Muscle layer of colon (tissue), 2 donors: ENCODE results near the gene SLC39A3.

Experiments used
- H3K27ac ChIP-seq: one replicate; pipeline ENCODE4 v1.7.0; 2013; ENCODE audit warnings: low read depth, mild to moderate bottlenecking, low read length, moderate library complexity
- H3K27me3 ChIP-seq, 2 donors: one replicate each; pipeline ENCODE4 v1.7.0; 2013; ENCODE audit warnings: low read length in 2 of 2, mild to moderate bottlenecking in 2 of 2; ENCODE audit not compliant: insufficient read depth in 2 of 2, control insufficient read depth in 1 of 2
- H3K36me3 ChIP-seq: one replicate; pipeline ENCODE4 v1.7.0; 2013; ENCODE audit warnings: mild to moderate bottlenecking, low read length; ENCODE audit not compliant: insufficient read depth
- H3K4me1 ChIP-seq: one replicate; pipeline ENCODE4 v1.7.0; 2013; ENCODE audit warnings: mild to moderate bottlenecking, low read length; ENCODE audit not compliant: insufficient read depth
- H3K4me3 ChIP-seq, 2 donors: one replicate each; pipeline ENCODE4 v1.7.0; 2013; ENCODE audit warnings: low read length in 2 of 2, low read depth in 1 of 2, mild to moderate bottlenecking in 1 of 2, moderate library complexity in 1 of 2
- H3K9ac ChIP-seq: one replicate; pipeline ENCODE4 v1.7.0; 2013; ENCODE audit warnings: low read length
- H3K9me3 ChIP-seq: one replicate; pipeline ENCODE4 v1.7.0; 2013; ENCODE audit warnings: mild to moderate bottlenecking, low read length
- donor health status: abdominal sarcoma.
- donor health status: Adenocarcinoma of cecum.

SLC39A3 gene

DNA sequence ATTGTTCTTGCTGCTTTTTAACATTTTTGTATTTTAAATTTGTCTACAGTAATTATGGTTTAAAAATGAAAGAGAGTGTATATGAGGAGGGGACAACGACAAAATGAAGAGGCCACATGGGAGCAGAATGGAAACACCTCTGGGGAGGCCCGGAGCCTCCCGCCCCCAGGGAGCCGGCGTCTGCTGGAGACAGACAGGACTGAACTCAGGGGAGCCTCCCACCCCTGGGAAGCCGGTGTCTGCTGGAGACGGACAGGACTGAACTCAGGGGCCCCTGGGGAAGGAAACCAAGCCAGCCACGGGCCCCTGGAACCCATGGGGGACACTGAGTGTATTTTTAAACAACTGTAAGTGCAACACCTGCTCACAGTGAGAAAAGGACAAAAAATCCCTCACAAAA, 16.7 kb upstream of the SLC39A3 start:
- H3K4me1 ChIP-seq: no peaks in the 10 kb centered on the region
- H3K9ac ChIP-seq: no peak overlapping the region
- no peak overlapping the region for H3K27ac ChIP-seq
- H3K9me3 ChIP-seq: no peaks in the 10 kb centered on the region
- no peak overlapping the region for H3K4me3 ChIP-seq
- no peaks in the 10 kb centered on the region for H3K27me3 ChIP-seq
- peaks cover 27% of the 10 kb centered on the region for H3K36me3 ChIP-seq

DNA sequence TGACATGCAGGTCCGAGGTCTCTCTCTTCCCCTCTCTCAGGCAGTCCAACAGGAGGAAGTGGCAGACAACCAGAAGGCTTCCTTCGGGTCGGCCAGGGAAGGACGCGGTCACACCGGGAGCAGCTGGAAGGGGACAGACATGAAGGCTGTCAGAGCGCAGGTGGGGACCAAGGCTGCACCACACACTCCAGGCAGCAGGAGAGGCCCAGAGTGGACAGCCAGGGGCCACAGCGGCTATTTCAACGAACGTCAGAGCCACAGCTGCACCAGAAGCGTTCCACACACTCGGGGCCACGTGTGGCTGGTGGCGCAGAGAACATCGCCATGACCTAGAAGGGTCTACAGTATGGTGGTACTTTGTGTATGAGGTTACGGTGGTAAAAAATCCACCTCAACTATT, 16.0 kb upstream of the SLC39A3 start:
- H3K27me3 ChIP-seq: no peaks in the 10 kb centered on the region
- H3K9me3 ChIP-seq: no peaks in the 10 kb centered on the region
- no peak overlapping the region for H3K27ac ChIP-seq
- H3K4me1 ChIP-seq: no peaks in the 10 kb centered on the region
- no peak overlapping the region for H3K9ac ChIP-seq
- no peak overlapping the region for H3K4me3 ChIP-seq
- H3K36me3 ChIP-seq: peaks cover 27% of the 10 kb centered on the region

DNA sequence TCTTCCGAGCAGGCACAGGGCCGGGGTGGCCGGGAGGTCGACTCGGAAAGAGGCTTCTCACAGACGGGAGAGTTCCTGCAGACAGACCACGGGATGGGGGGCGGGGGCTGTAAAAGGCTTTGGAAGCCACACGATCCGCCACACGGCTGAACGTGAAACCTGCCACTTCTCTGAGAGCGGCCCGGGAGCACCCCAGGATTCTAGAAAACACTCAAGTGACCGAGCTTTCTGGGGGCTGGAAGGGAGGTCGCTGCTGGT, 15.6 kb upstream of the SLC39A3 start:
- Histone ChIP-seq H3K4me3 (no peak overlapping the region), H3K36me3 (peaks cover 27% of the 10 kb centered on the region), H3K27me3 (no peaks in the 10 kb centered on the region), H3K9ac (no peak overlapping the region), H3K9me3 (no peaks in the 10 kb centered on the region), H3K4me1 (no peaks in the 10 kb centered on the region), H3K27ac (no peak overlapping the region)

DNA sequence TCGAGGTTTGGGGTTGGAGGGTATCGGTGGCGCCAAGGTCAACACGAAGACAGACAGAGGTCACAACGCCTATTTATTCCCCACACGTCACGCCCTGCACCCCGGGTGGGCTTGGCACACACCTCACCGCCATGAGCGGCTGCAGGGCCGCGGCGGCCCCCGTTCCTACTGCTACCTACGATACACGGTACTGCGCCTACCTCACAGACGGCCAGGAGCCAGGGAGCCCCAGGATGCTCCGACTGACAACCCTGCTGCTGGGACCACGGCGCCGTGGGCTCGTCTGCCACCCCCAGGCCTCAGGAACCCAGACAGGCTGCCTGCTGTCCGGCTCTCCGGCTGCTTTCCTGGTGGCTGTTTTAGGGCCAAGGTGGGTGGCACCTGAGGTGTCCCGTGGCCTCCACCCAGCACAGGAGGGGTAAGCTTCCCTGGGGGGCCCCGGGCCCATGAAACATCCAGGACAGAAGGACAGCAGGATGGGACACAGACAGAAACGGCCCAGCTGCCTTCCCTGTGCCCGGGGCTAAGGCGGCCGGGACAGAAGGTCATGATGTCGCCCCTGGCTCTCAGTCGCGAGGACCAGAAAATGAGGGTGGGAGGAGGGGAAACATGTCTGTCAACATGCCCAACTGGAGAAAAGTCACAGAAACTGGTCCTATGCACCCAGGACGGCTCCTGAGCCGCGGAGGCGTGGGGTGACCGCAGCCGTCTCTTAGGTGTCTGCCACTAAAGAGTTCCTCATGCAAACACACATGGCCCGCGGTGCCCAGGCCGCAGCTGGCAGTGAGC, 15.0 kb upstream of the SLC39A3 start:
- Histone ChIP-seq H3K9ac (no peak overlapping the region), H3K36me3 (peaks cover 27% of the 10 kb centered on the region)

DNA sequence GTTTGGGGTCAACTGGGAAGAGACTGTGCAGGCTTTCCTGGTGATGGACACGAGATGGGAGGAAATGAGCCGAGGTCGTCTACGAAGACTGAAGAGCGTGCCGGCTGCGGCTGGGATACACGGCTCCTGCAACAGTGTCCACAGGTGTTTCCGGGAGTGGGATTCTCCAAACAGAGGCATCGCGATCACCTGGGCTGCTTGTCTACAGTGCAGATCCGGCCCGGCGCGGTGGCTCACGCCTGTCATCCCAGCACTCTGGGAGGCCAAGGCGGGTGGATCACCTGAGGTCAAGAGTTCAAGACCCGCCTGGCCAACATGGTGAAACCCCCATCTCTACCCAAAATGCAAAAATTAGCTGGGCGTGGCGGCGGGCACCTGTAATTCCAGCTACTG, 11.6 kb upstream of the SLC39A3 start:
- no peaks in the 10 kb centered on the region for H3K9me3 ChIP-seq
- no peak overlapping the region for H3K27ac ChIP-seq
- peaks cover 12% of the 10 kb centered on the region for H3K36me3 ChIP-seq
- H3K4me3 ChIP-seq: no peak overlapping the region
- H3K9ac ChIP-seq: no peak overlapping the region
- no peaks in the 10 kb centered on the region for H3K27me3 ChIP-seq
- H3K4me1 ChIP-seq: no peaks in the 10 kb centered on the region

More for the DNA sequence above, 15.0 kb upstream of the SLC39A3 start:
- no peaks in the 10 kb centered on the region for H3K27me3 ChIP-seq
- H3K4me3 ChIP-seq: no peak overlapping the region
- no peak overlapping the region for H3K27ac ChIP-seq
- no peaks in the 10 kb centered on the region for H3K4me1 ChIP-seq
- H3K9me3 ChIP-seq: no peaks in the 10 kb centered on the region

DNA sequence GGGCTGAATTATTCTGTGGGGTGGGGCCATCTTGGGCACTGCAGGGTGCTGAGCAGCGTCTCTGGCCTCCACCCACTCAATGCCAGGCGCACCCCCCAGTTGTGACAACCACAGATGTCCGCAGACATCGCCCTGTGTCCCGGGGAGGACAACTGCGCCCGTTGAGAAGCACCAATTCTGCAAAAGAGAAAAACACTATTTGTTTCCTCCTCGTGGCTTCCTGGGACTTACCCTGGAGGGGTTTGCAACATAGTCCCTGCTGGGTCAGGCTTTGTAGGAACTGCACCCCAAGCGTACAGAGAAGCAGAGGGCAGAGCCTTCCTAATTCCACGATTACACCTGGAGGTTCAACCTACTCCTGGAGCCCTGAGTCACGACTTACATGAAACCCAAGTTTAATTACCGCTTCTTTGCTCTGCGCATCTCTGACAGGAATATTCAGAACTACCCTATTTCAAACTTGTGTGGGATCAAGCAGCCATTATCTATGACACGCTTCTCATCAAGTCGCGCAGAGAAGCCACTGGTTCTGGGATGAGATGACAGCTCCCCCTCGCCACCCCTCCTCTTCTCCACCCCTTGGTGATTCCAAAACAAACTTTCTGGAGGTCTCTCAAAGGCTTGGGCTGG, 11.1 kb upstream of the SLC39A3 start:
- no peaks in the 10 kb centered on the region for H3K4me1 ChIP-seq
- no peak overlapping the region for H3K27ac ChIP-seq
- no peak overlapping the region for H3K9ac ChIP-seq
- H3K36me3 ChIP-seq: peaks cover 9% of the 10 kb centered on the region
- no peak overlapping the region for H3K4me3 ChIP-seq
- H3K9me3 ChIP-seq: no peaks in the 10 kb centered on the region
- H3K27me3 ChIP-seq: no peaks in the 10 kb centered on the region

DNA sequence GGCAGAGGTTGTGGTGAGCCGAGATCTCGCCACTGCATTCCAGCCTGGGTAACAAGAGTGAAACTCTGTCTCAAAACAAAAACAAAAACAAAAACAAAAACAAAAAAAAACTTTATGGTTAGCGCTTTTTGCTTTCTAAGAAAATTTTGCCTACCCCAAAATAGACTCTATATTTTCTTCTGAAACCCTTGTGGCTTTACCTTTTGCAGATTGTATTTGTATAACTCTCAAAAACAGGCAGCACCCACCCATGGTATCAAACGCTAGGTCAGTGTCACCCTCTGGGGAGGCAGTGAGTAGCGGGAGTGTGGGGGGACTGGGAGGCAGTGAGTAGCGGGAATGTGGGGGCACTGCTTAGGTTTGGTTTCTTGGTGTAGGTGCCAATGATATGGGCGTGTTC, 7.5 kb upstream of the SLC39A3 start:
- no peaks in the 10 kb centered on the region for H3K27me3 ChIP-seq
- H3K9me3 ChIP-seq: no peaks in the 10 kb centered on the region
- H3K36me3 ChIP-seq: no peaks in the 10 kb centered on the region
- no peak overlapping the region for H3K4me3 ChIP-seq
- no peaks in the 10 kb centered on the region for H3K4me1 ChIP-seq
- no peak overlapping the region for H3K27ac ChIP-seq
- no peak overlapping the region for H3K9ac ChIP-seq

DNA sequence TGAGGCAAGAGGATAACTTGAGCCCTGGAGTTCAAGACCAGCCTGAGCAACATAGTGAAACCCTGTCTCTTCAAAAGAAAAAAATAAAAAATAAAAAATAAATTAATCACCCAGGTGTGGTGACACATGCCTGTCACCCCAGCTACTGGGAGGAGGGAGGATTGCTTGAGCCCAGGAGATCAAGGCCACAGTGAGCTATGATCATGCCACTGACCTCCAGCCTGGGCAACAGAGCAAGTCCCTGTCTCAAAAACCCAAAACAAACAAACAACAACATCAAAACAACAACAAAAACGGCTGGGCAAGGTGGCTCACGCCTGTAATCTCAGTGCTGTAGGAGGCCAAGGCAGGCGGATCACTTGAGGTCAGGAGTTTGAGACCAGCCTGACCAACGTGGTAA, 4.3 kb upstream of the SLC39A3 start:
- H3K9ac ChIP-seq: no peak overlapping the region
- no peak overlapping the region for H3K27ac ChIP-seq
- peaks cover 4% of the 10 kb centered on the region for H3K4me1 ChIP-seq
- no peak overlapping the region for H3K4me3 ChIP-seq
- H3K27me3 ChIP-seq: no peaks in the 10 kb centered on the region
- no peaks in the 10 kb centered on the region for H3K9me3 ChIP-seq
- no peaks in the 10 kb centered on the region for H3K36me3 ChIP-seq

DNA sequence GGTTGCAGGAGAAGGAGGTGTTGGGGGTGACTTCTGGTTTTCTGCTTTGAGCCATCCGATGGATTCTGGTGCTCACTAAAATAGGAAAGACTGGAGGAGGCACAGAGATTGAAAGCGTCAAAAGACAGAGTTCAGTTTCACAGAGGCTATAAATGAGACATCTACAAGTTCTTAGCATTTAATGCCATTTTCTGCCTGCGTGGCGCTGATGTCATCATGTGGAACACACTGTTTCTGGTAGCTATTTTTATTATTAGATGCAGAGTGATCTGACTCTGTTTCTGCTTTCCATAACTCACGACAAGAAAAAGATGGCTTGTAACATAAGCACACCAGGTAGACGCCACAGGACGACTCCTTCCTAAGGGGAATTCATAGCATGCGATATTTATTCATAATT, 3.3 kb upstream of the SLC39A3 start:
- Histone ChIP-seq H3K4me1 (peaks cover 11% of the 10 kb centered on the region), H3K36me3 (no peaks in the 10 kb centered on the region), H3K4me3 (no peak overlapping the region), H3K9me3 (no peaks in the 10 kb centered on the region), H3K27me3 (no peaks in the 10 kb centered on the region), H3K27ac (no peak overlapping the region), H3K9ac (no peak overlapping the region)

DNA sequence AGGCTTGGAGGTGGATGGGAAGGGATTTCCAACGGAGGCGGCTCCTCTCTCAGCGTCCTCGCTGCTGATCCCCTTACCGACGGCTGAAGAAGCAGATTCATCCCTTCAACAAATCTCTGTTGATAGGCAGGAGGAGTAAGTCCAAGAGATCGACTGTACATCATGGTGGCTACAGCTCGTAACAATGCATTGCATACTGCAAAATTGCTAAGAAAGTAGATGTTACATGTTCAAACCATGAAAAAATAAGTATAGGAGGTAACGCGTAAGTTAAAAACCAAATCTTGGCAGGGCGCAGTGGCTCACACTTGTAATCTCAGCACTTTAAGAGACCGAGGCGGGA, 468 bp upstream of the SLC39A3 start:
- Histone ChIP-seq H3K36me3 (peaks cover 17% of the 10 kb centered on the region), H3K9me3 (no peaks in the 10 kb centered on the region), H3K9ac (no peak overlapping the region), H3K27me3 (no peaks in the 10 kb centered on the region), H3K4me1 (peaks cover 11% of the 10 kb centered on the region), H3K4me3 (no peak overlapping the region), H3K27ac (no peak overlapping the region)

DNA sequence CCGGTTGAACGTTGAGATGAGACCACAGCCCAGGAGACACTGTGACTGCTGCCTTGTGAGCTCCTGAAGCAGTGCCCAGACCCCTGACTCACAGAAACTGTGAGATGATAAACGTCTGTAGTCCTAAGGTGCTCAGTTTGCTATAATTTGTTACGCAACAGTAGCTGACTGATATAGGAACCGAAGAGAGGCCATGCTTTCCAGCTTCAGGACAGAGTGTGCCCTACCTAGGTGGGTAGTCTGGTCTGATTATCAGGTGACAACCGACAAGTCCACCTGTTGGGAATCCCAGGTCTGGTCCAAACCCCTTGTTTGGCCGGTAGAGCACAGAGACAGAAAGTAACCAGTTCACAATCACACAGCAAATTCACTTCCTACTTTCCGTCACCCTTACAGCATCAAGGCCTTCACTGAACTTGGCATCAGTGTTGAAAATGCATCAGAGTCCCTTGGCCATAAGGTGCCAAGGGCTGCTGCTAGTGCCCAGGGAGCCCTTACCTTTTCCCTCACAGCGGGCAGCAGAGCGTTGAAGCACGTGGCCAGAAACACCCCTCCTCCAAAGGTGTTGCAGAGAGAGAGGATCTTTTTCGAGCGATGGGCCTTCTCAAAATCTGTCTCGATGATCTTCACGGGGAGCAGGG, 3.1 kb downstream of the SLC39A3 start:
- Histone ChIP-seq H3K4me3 (no peak overlapping the region), H3K27me3 (no peaks in the 10 kb centered on the region), H3K36me3 (peaks cover 18% of the 10 kb centered on the region), H3K9ac (no peak overlapping the region), H3K4me1 (peaks cover 11% of the 10 kb centered on the region), H3K9me3 (no peaks in the 10 kb centered on the region), H3K27ac (no peak overlapping the region)

DNA sequence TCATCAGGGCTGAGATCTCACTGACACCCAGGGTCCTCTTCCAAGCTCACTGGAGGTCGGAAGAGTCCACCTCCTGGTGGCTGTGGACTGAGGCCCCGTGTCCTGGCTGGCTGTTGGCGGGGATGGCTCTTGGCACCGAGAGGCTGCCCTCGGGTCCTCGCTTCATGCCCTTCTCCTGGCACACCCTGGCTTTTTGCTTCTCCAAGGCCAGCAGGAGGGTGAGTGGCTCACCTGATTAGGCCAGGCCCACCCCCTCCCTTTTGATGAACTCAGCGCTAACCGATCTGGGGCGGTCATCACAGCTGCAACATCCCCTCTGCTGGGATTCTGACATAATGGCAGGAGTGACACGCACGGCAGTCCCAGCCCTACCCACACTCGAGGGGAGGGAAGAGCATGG, 4.4 kb downstream of the SLC39A3 start:
- Histone ChIP-seq H3K27me3 (no peaks in the 10 kb centered on the region), H3K36me3 (peaks cover 18% of the 10 kb centered on the region), H3K9me3 (no peaks in the 10 kb centered on the region), H3K27ac (no peak overlapping the region), H3K9ac (no peak overlapping the region), H3K4me3 (no peak overlapping the region), H3K4me1 (peaks cover 11% of the 10 kb centered on the region)
